ENCODE measurements around the gene DNAJC5G. TPM values are rescaled to one million over a fixed set of nuclear protein-coding genes. Genes with fewer than 3 reads are reported as not detected.
"Not testable (repeated sequence)": the region's sequence is repeated elsewhere in the genome, so short reads cannot be mapped to it uniquely, and the experiment has no call there.

DNAJC5G gene
- total RNA-seq, 2 experiments from 2014 or later = not detected

- H3K27ac Mint-ChIP-seq = no peak overlapping the region
- TF ChIP-seq CTCF (IDR thresholded peaks at IDR 0.05) = no peak
- no peaks in the 10 kb centered on the region for H3K4me1 Mint-ChIP-seq (ENCODE audit: low read depth)
- intact Hi-C loops (cut with micrococcal nuclease) = no loop called here
- CTCF ChIA-PET = interaction anchor here (1.0 to 7.7 kb wide), 7 partner anchors 10 to 330 kb away, joined by 3 to 59 read pairs (median 6); partner anchors contain the start of gene TRIM54
- peaks cover 15% of the 10 kb centered on the region for H3K27me3 Mint-ChIP-seq
- DNase-seq (no peak), ATAC-seq (no peak)
- POLR2A ChIA-PET = interaction anchor here (0.5 to 1.8 kb wide), 4 partner anchors 10 to 43 kb away, joined by 3 to 6 read pairs (median 3); partner anchors contain the start of genes SLC30A3 and TRIM54
- H3K9me3 Mint-ChIP-seq = no peaks in the 10 kb centered on the region
- H3K4me3 Mint-ChIP-seq = no peak overlapping the region
- no peaks in the 10 kb centered on the region for H3K36me3 Mint-ChIP-seq (ENCODE audit: low read depth)
These were observed 16.6 kb downstream of the DNAJC5G start for GRCh38 chr2:27291865-27292264.

- Mint-ChIP-seq H3K36me3 (ENCODE audit: low read depth) (no peaks in the 10 kb centered on the region), H3K27me3 (peaks cover 17% of the 10 kb centered on the region), H3K9me3 (no peaks in the 10 kb centered on the region), H3K4me1 (ENCODE audit: low read depth) (no peaks in the 10 kb centered on the region), H3K27ac (no peak overlapping the region), H3K4me3 (no peak overlapping the region)
- intact Hi-C loops (cut with micrococcal nuclease) = no loop called here
- ChIA-PET CTCF (interaction anchor here (1.1 to 7.7 kb wide), 3 partner anchors 8 to 214 kb away, joined by 3 to 59 read pairs (median 49); partner anchors contain the start of gene TRIM54), POLR2A (no interaction called here)
- DNase-seq (no peak), ATAC-seq (no peak)
- TF ChIP-seq CTCF (IDR thresholded peaks at IDR 0.05) = no peak
These were observed 19.7 kb downstream of the DNAJC5G start for GRCh38 chr2:27294928-27295327.

GRCh38 chr2:27296481-27296880 is 21.2 kb downstream of the DNAJC5G start:
- Mint-ChIP-seq H3K4me3 (no peak overlapping the region), H3K9me3 (no peaks in the 10 kb centered on the region), H3K36me3 (ENCODE audit: low read depth) (no peaks in the 10 kb centered on the region), H3K27ac (no peak overlapping the region), H3K4me1 (ENCODE audit: low read depth) (no peaks in the 10 kb centered on the region), H3K27me3 (peaks cover 17% of the 10 kb centered on the region)
- POLR2A ChIA-PET = no interaction called here
- no peak for DNase-seq
- intact Hi-C loops (cut with micrococcal nuclease) = no loop called here
- CTCF ChIA-PET = interaction anchor here (2.4 kb wide), 1 partner anchor 17 kb away, joined by 14 read pairs; no protein-coding TSS in a partner anchor
- no peak for ATAC-seq
- no peak for TF ChIP-seq CTCF (IDR thresholded peaks at IDR 0.05)

GRCh38 chr2:27297195-27297594 is 22.0 kb downstream of the DNAJC5G start:
- DNase-seq (no peak), ATAC-seq (no peak)
- H3K9me3 Mint-ChIP-seq = no peaks in the 10 kb centered on the region
- no peak overlapping the region for H3K27ac Mint-ChIP-seq
- TF ChIP-seq CTCF (IDR thresholded peaks at IDR 0.05) = no peak
- H3K36me3 Mint-ChIP-seq (ENCODE audit: low read depth) = no peaks in the 10 kb centered on the region
- intact Hi-C loops (cut with micrococcal nuclease) = no loop called here
- H3K4me1 Mint-ChIP-seq (ENCODE audit: low read depth) = no peaks in the 10 kb centered on the region
- CTCF ChIA-PET = interaction anchor here (2.4 kb wide), 1 partner anchor 17 kb away, joined by 14 read pairs; no protein-coding TSS in a partner anchor
- H3K27me3 Mint-ChIP-seq = peaks cover 12% of the 10 kb centered on the region
- no peak overlapping the region for H3K4me3 Mint-ChIP-seq
- POLR2A ChIA-PET = no interaction called here

GRCh38 chr2:27298391-27299080 is 23.3 kb downstream of the DNAJC5G start:
- CTCF ChIA-PET = interaction anchor here (1.6 to 2.4 kb wide), 2 partner anchors 19 to 453 kb away, joined by 4 to 14 read pairs; no protein-coding TSS in a partner anchor
- peaks cover 8% of the 10 kb centered on the region for H3K27me3 Mint-ChIP-seq
- no peak for DNase-seq
- intact Hi-C loops (cut with micrococcal nuclease) = no loop called here
- no peak overlapping the region for H3K27ac Mint-ChIP-seq
- TF ChIP-seq CTCF (IDR thresholded peaks at IDR 0.05) = no peak
- no peak for ATAC-seq
- peaks cover 3% of the 10 kb centered on the region for H3K4me1 Mint-ChIP-seq (ENCODE audit: low read depth)
- no peaks in the 10 kb centered on the region for H3K9me3 Mint-ChIP-seq
- POLR2A ChIA-PET = no interaction called here
- H3K4me3 Mint-ChIP-seq = no peak overlapping the region
- no peaks in the 10 kb centered on the region for H3K36me3 Mint-ChIP-seq (ENCODE audit: low read depth)

GRCh38 chr2:27300606-27301005 is 25.4 kb downstream of the DNAJC5G start:
- peaks cover 21% of the 10 kb centered on the region for H3K27me3 Mint-ChIP-seq
- intact Hi-C loops (cut with micrococcal nuclease); H3K36me3 Mint-ChIP-seq (ENCODE audit: low read depth); DNase-seq; H3K4me1 Mint-ChIP-seq (ENCODE audit: low read depth); POLR2A ChIA-PET; ATAC-seq; H3K4me3 Mint-ChIP-seq; H3K27ac Mint-ChIP-seq; H3K9me3 Mint-ChIP-seq: not testable (repeated sequence)
- CTCF ChIA-PET = interaction anchor here (0.7 to 6.7 kb wide), 6 partner anchors 19 to 455 kb away, joined by 3 to 100 read pairs (median 4); partner anchors contain the start of genes SLC30A3 and TRIM54
